ENCODE measurements around the gene AVEN.

Gene AVEN

DNA sequence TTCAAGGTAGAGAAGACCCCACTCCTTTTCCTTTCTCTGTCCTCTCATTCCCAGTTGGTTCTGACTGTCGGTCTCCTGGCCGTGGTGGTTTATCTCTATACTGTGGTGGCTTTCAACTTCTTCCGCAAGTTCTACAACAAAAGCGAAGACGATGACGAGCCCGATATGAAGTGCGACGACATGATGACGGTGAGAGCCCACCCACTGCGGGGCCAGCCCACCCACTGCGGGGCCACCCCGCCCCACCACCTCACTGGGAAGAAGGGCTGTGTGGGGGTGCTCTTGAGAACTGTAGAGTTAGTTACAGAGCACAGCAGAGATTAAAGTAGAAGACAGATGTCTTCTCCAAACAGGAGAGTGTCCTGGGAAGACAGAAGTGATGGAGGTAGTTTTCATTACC, 181.3 kb downstream of the AVEN start:
- H3K4me3 ChIP-seq (replicated peaks; ENCODE audit: low read depth, low read length) = no peak overlapping the region
- DNase-seq (ENCODE audit: extremely low read depth, low read depth) = no peak
- TF ChIP-seq, protein P1, sequence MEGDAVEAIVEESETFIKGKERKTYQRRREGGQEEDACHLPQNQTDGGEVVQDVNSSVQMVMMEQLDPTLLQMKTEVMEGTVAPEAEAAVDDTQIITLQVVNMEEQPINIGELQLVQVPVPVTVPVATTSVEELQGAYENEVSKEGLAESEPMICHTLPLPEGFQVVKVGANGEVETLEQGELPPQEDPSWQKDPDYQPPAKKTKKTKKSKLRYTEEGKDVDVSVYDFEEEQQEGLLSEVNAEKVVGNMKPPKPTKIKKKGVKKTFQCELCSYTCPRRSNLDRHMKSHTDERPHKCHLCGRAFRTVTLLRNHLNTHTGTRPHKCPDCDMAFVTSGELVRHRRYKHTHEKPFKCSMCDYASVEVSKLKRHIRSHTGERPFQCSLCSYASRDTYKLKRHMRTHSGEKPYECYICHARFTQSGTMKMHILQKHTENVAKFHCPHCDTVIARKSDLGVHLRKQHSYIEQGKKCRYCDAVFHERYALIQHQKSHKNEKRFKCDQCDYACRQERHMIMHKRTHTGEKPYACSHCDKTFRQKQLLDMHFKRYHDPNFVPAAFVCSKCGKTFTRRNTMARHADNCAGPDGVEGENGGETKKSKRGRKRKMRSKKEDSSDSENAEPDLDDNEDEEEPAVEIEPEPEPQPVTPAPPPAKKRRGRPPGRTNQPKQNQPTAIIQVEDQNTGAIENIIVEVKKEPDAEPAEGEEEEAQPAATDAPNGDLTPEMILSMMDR (IDR thresholded peaks at IDR 0.05; ENCODE audit: low read depth, low read length, missing control alignments) = no peak

DNA sequence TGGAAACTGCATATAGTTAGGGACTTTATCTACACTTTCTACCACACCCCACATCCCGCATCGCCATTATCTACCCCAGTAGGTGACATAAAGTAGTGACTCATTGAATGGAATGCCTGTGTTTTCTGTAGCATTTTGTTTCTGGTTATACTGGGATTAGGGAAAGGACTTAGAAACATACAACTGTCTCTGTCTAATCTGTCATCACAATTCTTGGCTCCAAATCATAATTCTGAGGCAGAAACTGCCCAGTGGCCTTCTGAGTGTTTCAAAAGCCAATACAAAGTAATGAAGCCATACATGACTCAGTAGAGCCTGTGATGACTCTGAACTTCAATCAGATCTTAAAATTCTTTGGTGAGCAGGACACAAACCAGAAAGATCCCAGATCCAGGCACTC, 186.4 kb downstream of the AVEN start:
- TF ChIP-seq, protein P1 (IDR thresholded peaks at IDR 0.05; ENCODE audit: low read depth, low read length, missing control alignments) = no peak
- peak; percentile 19 for DNase-seq (ENCODE audit: extremely low read depth, low read depth)
- H3K4me3 ChIP-seq (replicated peaks; ENCODE audit: low read depth, low read length) = no peak overlapping the region

DNA sequence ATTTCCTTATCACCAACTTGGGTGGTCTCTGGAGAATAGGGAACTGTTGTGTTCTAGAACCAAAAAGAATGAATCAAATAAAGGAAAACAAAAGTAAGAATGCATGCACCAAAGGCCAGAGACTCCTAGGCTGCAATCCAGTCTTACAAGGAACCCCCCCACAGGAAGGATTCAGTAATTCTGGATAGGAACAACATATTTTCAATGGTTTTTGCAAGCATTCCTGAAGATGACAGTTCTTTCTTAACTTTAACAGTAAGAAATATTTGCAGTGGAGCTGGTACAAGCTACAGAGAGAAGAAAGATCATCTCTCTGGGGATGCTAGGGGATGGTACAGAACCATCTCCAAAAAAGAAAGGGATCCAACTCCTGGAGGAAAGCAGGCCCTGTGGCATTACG, 186.9 kb downstream of the AVEN start:
- TF ChIP-seq, protein P1 (IDR thresholded peaks at IDR 0.05; ENCODE audit: low read depth, low read length, missing control alignments) = no peak
- no peak overlapping the region for H3K4me3 ChIP-seq (replicated peaks; ENCODE audit: low read depth, low read length)
- no peak for DNase-seq (ENCODE audit: extremely low read depth, low read depth)

DNA sequence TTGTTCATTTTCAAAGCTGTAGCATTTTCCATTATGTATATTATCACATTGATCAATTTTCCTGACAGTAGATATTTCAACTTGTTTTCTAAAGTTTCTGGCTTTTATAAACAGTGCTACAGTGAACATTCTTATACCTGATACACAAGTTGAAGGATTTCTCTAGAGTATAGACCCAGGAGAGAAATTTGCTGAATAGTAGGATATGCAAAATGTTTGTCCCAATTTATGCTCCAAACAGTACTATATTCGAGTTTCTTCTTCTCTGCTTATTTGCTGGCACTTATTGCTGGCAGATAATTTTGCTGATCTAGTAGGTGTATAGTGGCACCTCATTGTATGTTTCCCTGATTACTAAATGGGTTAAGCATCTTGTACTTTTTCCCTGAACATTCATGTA, 187.9 kb downstream of the AVEN start:
- TF ChIP-seq, protein P1 (IDR thresholded peaks at IDR 0.05; ENCODE audit: low read depth, low read length, missing control alignments) = no peak
- DNase-seq (ENCODE audit: extremely low read depth, low read depth) = no peak
- H3K4me3 ChIP-seq (replicated peaks; ENCODE audit: low read depth, low read length) = no peak overlapping the region

DNA sequence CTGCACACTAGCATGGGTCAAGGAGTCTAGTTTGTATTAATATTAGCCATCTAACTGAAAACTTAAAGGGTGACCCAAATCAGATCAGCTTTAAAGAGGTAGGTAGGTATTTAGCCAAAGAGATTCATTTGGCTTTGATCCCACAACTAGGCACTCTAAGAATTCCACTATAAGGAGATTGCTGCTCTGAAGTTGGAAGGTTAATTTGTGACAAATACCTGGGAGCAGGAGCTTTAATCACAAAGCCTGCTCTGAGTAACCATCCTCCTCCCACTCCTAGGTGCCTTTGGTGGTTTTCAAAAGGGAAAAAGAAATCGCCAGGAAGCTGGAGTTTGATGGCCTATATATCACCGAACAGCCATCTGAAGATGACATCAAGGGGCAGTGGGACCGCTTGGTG, 191.0 kb downstream of the AVEN start:
- DNase-seq (ENCODE audit: extremely low read depth, low read depth) = no peak
- TF ChIP-seq, protein P1 (IDR thresholded peaks at IDR 0.05; ENCODE audit: low read depth, low read length, missing control alignments) = no peak
- H3K4me3 ChIP-seq (replicated peaks; ENCODE audit: low read depth, low read length) = no peak overlapping the region

DNA sequence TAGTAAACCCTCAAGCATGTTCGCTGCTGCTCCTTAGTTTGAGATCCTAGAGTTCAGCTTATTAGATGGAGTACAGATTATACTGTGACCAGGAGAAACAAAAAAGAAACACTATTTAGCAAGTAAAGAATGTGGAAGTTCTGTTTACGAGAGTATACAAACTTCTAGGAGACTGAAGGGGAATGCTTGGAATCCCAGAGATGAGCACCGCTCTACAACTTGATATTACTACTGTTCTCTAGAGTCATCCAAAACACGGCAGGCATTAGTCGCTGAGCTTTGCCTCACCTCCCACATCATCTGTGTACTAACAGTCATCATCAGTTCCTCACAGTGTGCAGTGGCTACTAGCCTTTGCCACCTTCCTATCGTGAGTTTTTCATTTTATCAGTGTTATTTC, 192.1 kb downstream of the AVEN start:
- H3K4me3 ChIP-seq (replicated peaks; ENCODE audit: low read depth, low read length) = no peak overlapping the region
- DNase-seq (ENCODE audit: extremely low read depth, low read depth) = no peak
- TF ChIP-seq, protein P1 (IDR thresholded peaks at IDR 0.05; ENCODE audit: low read depth, low read length, missing control alignments) = no peak

DNA sequence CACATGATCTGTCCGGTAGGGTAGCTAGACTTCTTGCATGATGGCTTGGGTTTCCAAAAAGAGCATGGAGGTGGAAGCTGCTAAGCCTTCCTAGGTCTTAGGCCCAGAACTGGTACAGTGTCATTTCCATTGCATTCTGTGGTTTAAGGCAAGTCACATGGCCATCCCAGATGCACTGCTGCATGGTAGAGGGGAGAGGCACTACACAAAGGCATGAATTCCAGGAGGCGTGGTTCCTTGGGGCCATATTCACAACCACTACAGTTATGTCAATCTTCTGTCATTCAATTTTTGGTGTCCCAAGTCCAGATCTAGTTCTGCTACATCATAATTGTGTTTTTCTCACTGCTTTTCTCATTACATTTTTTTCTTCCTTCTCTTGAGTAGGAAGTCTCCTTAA, 192.9 kb downstream of the AVEN start:
- DNase-seq (ENCODE audit: extremely low read depth, low read depth) = no peak
- TF ChIP-seq, protein P1 (IDR thresholded peaks at IDR 0.05; ENCODE audit: low read depth, low read length, missing control alignments) = no peak
- no peak overlapping the region for H3K4me3 ChIP-seq (replicated peaks; ENCODE audit: low read depth, low read length)

Data from HFF-Myc (cell line).